Measurements from ENCODE around the gene TMEM198. TPM values are rescaled to one million over a fixed set of nuclear protein-coding genes. Genes with fewer than 3 reads are reported as not detected.

The TMEM198 gene
- total and polyA plus RNA-seq, 4 donors, result 1.3 to 7.1 (median 4.3) TPM

DNA sequence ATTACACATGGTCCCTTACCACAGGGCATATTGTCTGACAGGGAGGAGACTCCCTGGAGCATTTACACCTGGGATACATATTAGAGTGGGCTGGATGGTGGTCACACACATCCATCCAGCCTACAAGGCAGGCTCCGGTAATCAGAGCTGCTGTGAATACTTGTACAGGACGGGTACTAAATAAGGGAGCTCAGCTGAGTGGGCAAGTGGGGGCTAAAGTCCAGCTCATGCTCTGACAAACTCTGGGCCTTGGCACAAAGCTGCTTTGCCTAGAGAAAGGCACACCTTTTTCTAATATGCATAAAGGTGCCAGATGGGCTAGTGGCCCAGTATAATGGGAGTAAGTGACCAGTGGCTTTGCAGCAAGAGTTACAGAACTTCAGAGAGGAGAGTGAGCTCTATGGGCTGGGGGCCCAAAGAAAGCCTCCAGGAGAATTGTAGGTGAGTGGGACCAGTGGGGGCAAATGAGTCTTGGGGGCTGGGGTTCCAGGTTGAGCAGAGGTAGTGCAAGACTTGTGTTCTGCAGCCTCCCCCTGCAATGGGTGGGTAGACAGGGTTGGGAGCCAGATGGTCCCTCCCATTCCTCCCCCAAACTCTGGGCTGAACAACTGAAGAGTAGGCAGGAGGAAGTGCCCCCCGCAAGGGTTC is 1.6 kb downstream of the TMEM198 start:
- 86 to 88% methylated on average over 3 of the region's 3 CpGs for WGBS, 2 donors
- H3K9me3 ChIP-seq (ENCODE audit: control insufficient read depth in 4 of 4, insufficient read depth in 3 of 4, low read length in 3 of 4), result no peaks in the 10 kb centered on the region
- H3K36me3 ChIP-seq (ENCODE audit: control insufficient read depth in 4 of 4, insufficient read depth in 4 of 4, low read length in 4 of 4), result peaks cover 0 to 12% (median 7%) of the 10 kb centered on the region in 4 donors
- no peaks in the 10 kb centered on the region for H3K27me3 ChIP-seq (ENCODE audit: control insufficient read depth in 3 of 3, insufficient read depth in 3 of 3, low read length in 2 of 3)
- H3K4me3 ChIP-seq, result no peak overlapping the region
- TF ChIP-seq, protein P1, sequence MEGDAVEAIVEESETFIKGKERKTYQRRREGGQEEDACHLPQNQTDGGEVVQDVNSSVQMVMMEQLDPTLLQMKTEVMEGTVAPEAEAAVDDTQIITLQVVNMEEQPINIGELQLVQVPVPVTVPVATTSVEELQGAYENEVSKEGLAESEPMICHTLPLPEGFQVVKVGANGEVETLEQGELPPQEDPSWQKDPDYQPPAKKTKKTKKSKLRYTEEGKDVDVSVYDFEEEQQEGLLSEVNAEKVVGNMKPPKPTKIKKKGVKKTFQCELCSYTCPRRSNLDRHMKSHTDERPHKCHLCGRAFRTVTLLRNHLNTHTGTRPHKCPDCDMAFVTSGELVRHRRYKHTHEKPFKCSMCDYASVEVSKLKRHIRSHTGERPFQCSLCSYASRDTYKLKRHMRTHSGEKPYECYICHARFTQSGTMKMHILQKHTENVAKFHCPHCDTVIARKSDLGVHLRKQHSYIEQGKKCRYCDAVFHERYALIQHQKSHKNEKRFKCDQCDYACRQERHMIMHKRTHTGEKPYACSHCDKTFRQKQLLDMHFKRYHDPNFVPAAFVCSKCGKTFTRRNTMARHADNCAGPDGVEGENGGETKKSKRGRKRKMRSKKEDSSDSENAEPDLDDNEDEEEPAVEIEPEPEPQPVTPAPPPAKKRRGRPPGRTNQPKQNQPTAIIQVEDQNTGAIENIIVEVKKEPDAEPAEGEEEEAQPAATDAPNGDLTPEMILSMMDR (IDR thresholded peaks at IDR 0.05; ENCODE audit: control extremely low read depth, extremely low read depth), result no peak
- no peak for ATAC-seq (ENCODE audit: insufficient read depth, low FRiP score)
- H3K9ac ChIP-seq (ENCODE audit: insufficient read depth in 1 of 2, low read length in 2 of 2), result no peak overlapping the region
- no peak for DNase-seq
- peaks cover 0 to 27% (median 6%) of the 10 kb centered on the region in 5 donors for H3K4me1 ChIP-seq (ENCODE audit: control insufficient read depth in 5 of 5, insufficient read depth in 5 of 5, low read length in 5 of 5)
- no peak overlapping the region for H3K27ac ChIP-seq (ENCODE audit: low read depth in 1 of 2, low read length in 1 of 2)

DNA sequence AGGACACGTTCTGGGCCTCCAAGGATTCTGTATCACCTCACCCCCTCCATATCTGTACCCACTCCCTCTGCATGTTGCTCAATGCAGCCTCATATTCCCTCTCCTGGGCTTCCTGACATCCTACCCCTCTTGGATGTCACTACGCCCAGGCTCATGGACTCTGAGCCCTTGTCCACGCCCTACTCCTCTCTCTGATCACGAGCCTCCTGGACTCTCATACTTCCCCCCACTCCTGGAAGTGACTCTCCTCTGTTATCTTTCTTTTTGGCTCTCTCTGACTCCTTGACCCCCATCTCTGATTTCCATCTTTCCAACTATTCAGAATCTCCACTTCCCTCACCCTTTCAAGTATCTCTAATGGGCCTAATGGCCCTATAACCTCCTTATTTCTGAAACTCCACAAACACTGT is 2.1 kb downstream of the TMEM198 start:
- TF ChIP-seq, protein P1 (IDR thresholded peaks at IDR 0.05; ENCODE audit: control extremely low read depth, extremely low read depth), result no peak
- Histone ChIP-seq H3K27me3 (ENCODE audit: control insufficient read depth in 3 of 3, insufficient read depth in 3 of 3, low read length in 2 of 3) (no peaks in the 10 kb centered on the region), H3K4me1 (ENCODE audit: control insufficient read depth in 5 of 5, insufficient read depth in 5 of 5, low read length in 5 of 5) (peaks cover 0 to 27% (median 6%) of the 10 kb centered on the region in 5 donors), H3K36me3 (ENCODE audit: control insufficient read depth in 4 of 4, insufficient read depth in 4 of 4, low read length in 4 of 4) (peaks cover 0 to 7% (median 4%) of the 10 kb centered on the region in 4 donors), H3K9me3 (ENCODE audit: control insufficient read depth in 4 of 4, insufficient read depth in 3 of 4, low read length in 3 of 4) (no peaks in the 10 kb centered on the region), H3K4me3 (no peak overlapping the region), H3K27ac (ENCODE audit: low read depth in 1 of 2, low read length in 1 of 2) (no peak overlapping the region), H3K9ac (ENCODE audit: insufficient read depth in 1 of 2, low read length in 2 of 2) (no peak overlapping the region)
- DNase-seq (no peak), ATAC-seq (ENCODE audit: insufficient read depth, low FRiP score) (no peak)
- WGBS, 2 donors, result 64 to 77% methylated on average over 4 of the region's 4 CpGs

DNA sequence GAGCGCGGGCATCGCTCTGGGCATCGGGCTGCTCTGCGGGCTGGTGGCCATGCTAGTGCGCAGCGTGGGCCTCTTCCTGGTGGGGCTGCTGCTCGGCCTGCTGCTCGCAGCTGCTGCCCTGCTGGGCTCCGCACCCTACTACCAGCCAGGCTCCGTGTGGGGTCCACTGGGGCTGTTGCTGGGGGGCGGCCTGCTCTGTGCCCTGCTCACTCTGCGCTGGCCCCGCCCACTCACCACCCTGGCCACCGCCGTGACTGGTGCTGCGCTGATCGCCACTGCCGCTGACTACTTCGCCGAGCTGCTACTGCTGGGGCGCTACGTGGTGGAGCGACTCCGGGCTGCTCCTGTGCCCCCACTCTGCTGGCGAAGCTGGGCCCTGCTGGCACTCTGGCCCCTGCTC is 3.8 kb downstream of the TMEM198 start:
- TF ChIP-seq, protein P1 (IDR thresholded peaks at IDR 0.05; ENCODE audit: control extremely low read depth, extremely low read depth), result no peak
- H3K36me3 ChIP-seq (ENCODE audit: control insufficient read depth in 4 of 4, insufficient read depth in 4 of 4, low read length in 4 of 4), result peaks cover 0 to 2% (median under 1%) of the 10 kb centered on the region in 4 donors
- no peak overlapping the region for H3K4me3 ChIP-seq
- no peaks in the 10 kb centered on the region for H3K27me3 ChIP-seq (ENCODE audit: control insufficient read depth in 3 of 3, insufficient read depth in 3 of 3, low read length in 2 of 3)
- no peak for DNase-seq
- H3K4me1 ChIP-seq (ENCODE audit: control insufficient read depth in 5 of 5, insufficient read depth in 5 of 5, low read length in 5 of 5), result peaks cover 0 to 20% (median 6%) of the 10 kb centered on the region in 5 donors
- ATAC-seq (ENCODE audit: insufficient read depth, low FRiP score), result no peak
- WGBS, 2 donors, result 96 to 97% methylated on average over 26 of the region's 26 CpGs
- no peak overlapping the region for H3K9ac ChIP-seq (ENCODE audit: insufficient read depth in 1 of 2, low read length in 2 of 2)
- H3K9me3 ChIP-seq (ENCODE audit: control insufficient read depth in 4 of 4, insufficient read depth in 3 of 4, low read length in 3 of 4), result no peaks in the 10 kb centered on the region
- no peak overlapping the region for H3K27ac ChIP-seq (ENCODE audit: low read depth in 1 of 2, low read length in 1 of 2)

Measured in lung (tissue), 12 donors.